ENCODE results near the gene NENF.
"Not testable (repeated sequence)": the region's sequence is repeated elsewhere in the genome, so short reads cannot be mapped to it uniquely, and the experiment has no call there.

Gene NENF

GRCh38 chr1:212480711-212481437 lies 48.2 kb downstream of the NENF start:
- FAIRE-seq = not testable (repeated sequence)

GRCh38 chr1:212481438-212481767 lies 48.7 kb downstream of the NENF start:
- DNase-seq (ENCODE audit: low spot score) (no peak), FAIRE-seq (no peak)

More at GRCh38 chr1:212480711-212481437, 48.2 kb downstream of the NENF start:
- not testable (repeated sequence) for DNase-seq (ENCODE audit: low spot score)

DNA sequence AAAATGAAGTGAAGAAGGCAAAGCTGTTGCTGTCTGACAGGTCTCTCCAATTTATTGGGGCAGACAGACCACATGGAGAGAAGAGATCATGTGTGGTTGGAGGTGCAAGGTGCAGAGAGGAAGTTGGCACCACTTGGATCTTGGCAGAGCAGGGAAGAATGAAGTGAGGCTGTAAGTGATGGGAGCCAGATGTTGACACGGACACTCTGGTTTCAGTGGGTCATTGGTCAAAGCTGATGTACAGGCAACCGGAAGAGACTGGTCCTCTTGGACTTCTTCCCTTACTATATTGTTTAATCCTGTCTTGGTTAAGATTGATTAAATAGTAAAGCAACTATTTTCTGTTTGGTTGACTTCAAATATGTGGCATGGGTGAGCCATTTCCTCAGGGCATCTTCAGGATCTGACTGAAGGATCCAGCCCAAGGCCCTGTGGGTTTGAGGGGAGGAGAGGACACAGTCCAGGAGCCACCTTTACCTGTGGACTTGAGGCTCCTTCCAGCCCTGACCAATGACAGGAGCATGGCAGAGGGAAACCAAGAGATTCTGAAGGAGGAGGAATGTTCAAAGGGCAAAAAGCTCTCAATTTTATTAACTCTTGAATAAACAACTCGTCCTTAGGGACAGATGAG lies 49.4 kb downstream of the NENF start:
- no peak for DNase-seq (ENCODE audit: low spot score)
- no peak for FAIRE-seq

DNA sequence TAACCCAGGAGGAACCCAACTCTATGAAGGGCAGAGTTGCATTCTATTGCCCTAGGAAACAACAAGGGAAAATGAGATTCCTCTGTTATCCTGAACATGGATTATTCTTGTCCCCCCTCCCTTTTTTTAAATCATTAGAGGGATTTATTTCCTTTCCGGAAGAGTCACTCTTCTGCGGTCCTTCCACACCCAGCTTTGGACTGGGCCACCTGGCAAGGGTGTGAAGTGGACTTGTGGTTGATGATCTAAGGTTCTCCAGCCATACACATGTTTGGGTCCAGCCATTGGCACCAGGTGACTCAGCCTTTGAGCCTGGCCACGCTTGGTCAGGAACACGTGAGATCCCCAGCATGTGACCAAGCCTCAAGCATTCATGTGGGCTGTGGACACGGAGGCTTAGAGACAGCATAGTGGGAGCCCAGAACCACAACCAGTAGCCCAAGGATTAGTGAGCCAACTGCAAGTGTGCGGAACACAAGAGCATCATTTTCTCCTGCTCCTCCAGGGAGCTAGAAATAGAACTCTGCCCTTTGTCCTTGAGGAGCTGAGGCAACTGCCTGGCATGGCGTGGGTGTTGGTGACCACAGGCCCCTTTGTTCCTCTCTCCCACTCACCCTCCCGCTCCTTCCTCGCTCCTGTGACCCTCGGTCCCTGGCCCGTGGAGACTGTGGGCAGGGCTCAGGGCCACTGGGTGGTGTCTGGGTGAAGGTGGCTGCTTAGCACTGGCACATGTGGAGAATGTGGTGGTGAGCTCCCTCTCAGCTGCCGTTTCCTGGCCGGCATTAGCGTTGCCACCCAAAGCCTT lies 50.1 kb downstream of the NENF start:
- no peak for FAIRE-seq

DNA sequence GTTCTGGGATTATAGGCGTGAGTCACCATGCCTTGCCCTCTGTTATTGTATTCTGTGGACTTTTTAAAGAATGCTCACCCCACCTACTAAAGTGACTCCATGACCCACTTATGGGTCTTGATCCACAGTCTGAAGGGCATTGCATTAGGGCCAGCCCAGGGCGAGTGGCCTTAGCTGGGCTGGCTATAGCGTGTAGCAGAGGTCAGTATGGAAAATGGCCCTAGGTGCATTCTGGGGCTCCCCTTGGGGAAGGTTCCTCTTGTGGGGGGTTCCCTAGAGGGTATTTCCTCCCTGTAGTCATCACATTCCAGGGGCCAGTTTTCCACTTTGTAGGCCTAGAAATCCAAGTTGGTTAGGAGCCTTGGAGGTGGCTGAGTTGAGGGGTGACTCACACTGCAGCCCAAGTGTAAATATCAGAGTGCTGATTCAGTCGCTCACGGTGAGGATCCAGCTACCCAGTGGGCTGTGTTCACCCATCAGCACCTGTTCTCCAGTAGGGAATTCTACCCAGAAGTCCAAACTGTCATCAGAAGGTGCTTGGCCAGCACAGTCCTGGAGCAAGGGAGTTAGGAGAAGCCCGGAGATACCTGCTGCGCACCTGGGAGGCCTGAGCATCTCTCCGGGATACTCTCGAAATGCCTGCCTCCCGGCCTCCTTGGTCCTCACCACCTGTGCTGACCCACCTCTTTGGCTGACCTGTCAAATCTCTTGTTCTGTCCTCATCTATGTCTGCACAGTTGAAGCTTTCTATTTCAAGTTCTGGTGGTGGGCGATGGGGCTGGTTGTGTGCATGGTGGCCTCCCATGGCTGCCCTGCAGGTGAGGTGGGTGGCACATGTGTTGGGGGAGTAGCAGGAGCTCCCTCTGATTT lies 52.2 kb downstream of the NENF start:
- FAIRE-seq (no peak), DNase-seq (ENCODE audit: low spot score) (peak; percentile 64)

More for the DNA sequence above, 50.1 kb downstream of the NENF start:
- peak; percentile 58 for DNase-seq (ENCODE audit: low spot score)

GRCh38 chr1:212485571-212485912 lies 52.8 kb downstream of the NENF start:
- no peak for DNase-seq (ENCODE audit: low spot score)
- no peak for FAIRE-seq

DNA sequence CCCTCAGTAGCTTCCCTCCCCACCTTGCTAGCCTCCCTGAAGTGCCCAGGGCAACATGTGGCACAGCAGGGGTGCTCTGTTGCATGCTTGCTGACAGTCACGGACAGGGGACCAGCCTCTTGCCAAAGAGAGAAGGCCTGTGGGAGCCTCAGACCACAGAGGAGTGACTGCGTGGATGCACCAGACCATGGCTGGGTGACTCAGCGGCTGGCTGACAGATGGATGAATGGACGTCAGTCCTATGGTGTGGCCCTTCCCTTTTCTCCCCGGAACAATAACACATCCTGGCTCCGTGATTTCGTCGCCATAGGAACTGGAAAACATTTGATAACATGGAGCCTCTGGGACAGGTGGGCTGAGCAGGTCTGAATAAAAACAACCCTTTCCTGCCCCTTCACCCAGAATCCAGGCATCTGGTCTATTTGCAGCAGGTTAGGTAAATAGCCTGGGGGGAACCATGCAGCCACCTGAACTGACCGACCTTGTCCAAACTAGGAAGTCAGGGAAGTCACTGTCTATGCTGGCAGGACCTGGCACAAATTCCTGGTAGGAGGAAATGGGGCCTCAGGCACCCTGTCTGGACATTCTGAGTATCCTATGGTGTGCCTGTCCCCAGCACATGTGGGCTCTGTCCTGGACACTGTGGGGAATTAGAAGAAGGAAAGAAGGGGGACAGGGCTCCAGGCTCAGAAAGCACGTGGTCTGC lies 53.3 kb downstream of the NENF start:
- peak; percentile 85 for DNase-seq (ENCODE audit: low spot score)
- peak; percentile 72 for FAIRE-seq

GRCh38 chr1:212486619-212486975 lies 53.9 kb downstream of the NENF start:
- no peak for FAIRE-seq

GRCh38 chr1:212487286-212487685 lies 54.6 kb downstream of the NENF start:
- no peak for FAIRE-seq
- DNase-seq (ENCODE audit: low spot score) = no peak

More at GRCh38 chr1:212486619-212486975, 53.9 kb downstream of the NENF start:
- no peak for DNase-seq (ENCODE audit: low spot score)

DNA sequence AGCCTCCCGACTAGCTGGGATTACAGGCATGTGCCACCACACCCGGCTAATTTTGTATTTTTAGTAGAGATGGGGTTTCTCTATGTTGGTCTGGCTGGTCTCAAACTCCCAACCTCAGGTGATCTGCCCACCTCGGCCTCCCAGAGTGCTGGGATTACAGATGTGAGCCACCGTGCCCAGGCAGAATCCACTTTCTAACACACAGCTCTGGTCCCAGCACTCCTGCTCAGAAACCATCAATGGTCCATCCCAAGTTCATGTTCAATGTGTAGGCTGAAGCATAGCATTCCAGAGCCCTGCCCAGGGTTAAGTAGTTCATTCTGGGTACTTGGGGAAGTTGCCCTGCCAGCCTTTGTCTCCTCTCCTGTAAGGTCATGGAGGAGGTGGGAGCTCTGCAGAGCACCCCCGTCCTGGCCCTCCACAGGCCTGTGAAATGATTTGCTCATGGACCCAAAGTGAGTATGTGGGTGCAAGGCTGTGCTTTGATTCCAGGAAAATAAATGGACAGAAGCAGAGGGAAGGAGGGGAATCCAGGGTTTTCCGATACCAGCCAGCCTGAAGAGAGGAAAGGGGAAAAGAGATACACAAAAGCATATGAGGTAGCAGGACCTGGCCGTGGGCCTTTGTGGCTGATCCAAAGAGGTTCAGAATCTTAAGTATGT lies 55.2 kb downstream of the NENF start:
- DNase-seq (ENCODE audit: low spot score) (no peak), FAIRE-seq (no peak)

DNA sequence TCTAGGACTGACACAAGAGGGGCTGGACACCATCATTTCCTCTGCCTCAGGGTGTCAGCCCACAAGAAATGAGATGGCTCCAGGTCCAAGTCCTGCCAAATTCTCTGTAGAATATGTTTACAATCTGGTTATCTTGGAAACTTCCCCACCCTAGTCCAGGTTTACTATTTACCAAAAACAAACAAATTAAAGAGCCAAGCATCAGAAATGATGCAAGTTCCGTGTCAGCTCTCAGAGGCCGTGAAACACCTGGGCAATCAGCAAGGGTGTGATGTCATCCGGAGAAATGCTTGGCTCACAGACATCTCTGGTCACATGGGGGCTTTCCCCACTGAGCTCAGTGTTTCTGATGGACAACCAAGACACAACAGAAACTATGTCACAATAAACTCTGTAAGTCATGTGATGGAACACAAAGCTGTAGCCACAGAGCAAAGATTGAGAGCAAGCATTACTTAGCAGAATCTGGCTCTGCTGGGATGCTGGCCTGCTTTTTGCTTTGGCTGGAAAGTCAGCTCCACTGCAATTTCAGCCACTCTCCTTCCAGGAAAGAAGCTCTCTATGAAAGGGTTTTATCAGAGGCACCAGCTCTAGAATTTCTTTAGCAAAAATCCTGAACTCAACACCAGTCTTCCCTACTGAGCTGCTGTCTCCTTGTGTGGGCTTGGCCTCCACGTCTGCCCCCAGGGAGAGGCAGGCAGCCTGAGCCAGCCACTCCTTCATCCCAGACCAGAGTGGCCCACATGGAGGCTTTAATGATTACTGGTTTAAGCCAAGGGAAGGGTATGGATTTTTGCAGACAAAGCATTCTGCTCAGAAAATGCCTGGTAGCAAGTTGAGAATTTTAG lies 55.9 kb downstream of the NENF start:
- no peak for FAIRE-seq
- peak; percentile 14 for DNase-seq (ENCODE audit: low spot score)

DNA sequence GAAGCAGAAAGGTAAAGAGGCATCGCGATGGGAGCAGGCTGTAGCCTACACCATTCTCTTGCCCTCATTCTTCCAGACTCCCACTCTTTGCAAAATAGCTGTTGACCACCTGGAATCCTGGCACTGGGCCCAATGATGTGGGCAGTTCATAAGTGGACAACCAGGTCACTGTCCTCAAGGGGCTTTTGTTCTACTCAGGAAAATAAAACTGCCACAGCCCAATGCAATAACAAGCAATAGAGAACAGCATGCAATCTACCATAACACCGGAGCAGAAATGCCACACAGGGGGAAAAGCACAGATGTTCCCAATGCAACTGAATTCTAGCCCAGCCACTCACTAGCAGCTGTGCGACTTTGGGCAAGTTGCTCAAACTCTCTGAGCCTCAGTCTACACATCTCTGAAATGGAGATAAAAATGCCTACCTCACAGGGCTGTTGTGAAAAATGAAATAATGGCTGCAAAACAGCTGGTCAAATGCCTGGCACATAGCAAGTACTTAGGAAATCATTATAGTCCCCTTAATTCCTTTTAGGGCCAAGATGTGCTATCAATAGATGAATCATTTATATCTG lies 56.7 kb downstream of the NENF start:
- no peak for DNase-seq (ENCODE audit: low spot score)
- no peak for FAIRE-seq

DNA sequence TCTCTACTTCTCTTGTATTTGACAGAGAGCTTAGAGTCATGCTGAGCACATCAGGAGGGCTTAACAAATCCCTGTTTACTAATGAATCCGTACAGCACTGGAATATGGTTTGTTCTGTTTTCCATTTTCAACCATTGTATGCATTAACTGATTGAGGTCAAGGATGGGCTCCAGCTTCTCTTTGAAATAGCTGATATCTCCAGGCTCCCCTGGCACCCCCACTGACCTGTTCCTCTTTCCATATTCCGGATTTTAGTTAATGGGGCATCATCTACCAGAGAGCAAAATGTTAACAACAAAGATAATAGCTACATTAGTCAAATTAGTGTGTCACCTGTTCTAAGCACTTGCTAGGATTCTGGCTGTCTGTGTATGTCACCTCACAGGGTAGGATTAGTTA lies 57.6 kb downstream of the NENF start:
- no peak for FAIRE-seq
- no peak for DNase-seq (ENCODE audit: low spot score)

GRCh38 chr1:212491454-212491853 lies 58.7 kb downstream of the NENF start:
- DNase-seq (ENCODE audit: low spot score) = no peak
- FAIRE-seq = no peak

All from urothelium cell line (cell line).